ENCODE measurements around the gene CNTNAP3B. TPM values are rescaled to one million over a fixed set of nuclear protein-coding genes. Genes with fewer than 3 reads are reported as not detected.
"Not testable (repeated sequence)": the region's sequence is repeated elsewhere in the genome, so short reads cannot be mapped to it uniquely, and the experiment has no call there.

Gene CNTNAP3B
- polyA plus RNA-seq, 1 experiment, result 6.1 TPM

- H3K27ac ChIP-seq (ENCODE audit: low read depth, low read length); CTCF ChIA-PET; POLR2A ChIA-PET; DNase-seq (ENCODE audit: low read depth, low spot score); H3K9me3 ChIP-seq (ENCODE audit: control insufficient read depth, insufficient read depth, low read length); H3K4me3 ChIP-seq (ENCODE audit: low read depth, low read length); H3K27me3 ChIP-seq (ENCODE audit: control insufficient read depth, insufficient read depth, low read length): not testable (repeated sequence)
Measured at GRCh38 chr9:42053874-42054273, 75.4 kb downstream of the CNTNAP3B start.

GRCh38 chr9:42050701-42051100 is 78.5 kb downstream of the CNTNAP3B start:
- H3K27ac ChIP-seq (ENCODE audit: low read depth, low read length); H3K27me3 ChIP-seq (ENCODE audit: control insufficient read depth, insufficient read depth, low read length); POLR2A ChIA-PET; CTCF ChIA-PET; H3K9me3 ChIP-seq (ENCODE audit: control insufficient read depth, insufficient read depth, low read length); DNase-seq (ENCODE audit: low read depth, low spot score); H3K4me3 ChIP-seq (ENCODE audit: low read depth, low read length): not testable (repeated sequence)

DNA sequence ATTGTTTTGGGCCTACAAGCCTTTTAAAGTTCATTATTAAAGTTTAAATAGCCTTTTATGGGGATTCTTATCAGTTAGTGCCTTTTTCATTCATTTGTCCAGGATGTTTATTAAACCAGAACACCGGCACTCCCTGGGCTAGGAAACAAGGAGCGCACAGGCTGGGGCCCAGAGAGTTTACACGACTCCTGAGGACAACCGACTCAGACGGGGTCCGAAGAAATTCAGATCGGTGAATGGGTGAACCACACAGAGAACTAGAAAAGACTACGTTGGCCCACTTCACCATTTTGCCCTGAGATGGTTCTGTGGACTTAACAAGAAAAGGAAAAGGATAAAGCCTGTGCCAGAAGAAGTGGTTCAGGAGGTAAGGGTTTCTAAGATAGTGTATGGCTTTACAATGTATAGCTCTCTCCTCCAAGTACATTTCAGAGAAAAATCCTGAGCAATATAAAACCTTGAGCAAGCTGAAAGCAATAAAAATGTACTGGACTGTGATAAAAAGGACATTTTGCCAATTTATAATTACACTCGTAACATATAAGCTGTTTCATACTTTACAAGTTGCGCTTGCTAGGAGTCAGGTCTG is 84.7 kb downstream of the CNTNAP3B start:
- DNase-seq (ENCODE audit: low read depth, low spot score); CTCF ChIA-PET; POLR2A ChIA-PET; H3K4me3 ChIP-seq (ENCODE audit: low read depth, low read length); H3K27ac ChIP-seq (ENCODE audit: low read depth, low read length); H3K27me3 ChIP-seq (ENCODE audit: control insufficient read depth, insufficient read depth, low read length); H3K9me3 ChIP-seq (ENCODE audit: control insufficient read depth, insufficient read depth, low read length): not testable (repeated sequence)

- CTCF ChIA-PET; H3K27me3 ChIP-seq (ENCODE audit: control insufficient read depth, insufficient read depth, low read length); H3K4me3 ChIP-seq (ENCODE audit: low read depth, low read length); H3K27ac ChIP-seq (ENCODE audit: low read depth, low read length); POLR2A ChIA-PET; H3K9me3 ChIP-seq (ENCODE audit: control insufficient read depth, insufficient read depth, low read length); DNase-seq (ENCODE audit: low read depth, low spot score): not testable (repeated sequence)
Measured at GRCh38 chr9:42033541-42033940, 95.7 kb downstream of the CNTNAP3B start.

DNA sequence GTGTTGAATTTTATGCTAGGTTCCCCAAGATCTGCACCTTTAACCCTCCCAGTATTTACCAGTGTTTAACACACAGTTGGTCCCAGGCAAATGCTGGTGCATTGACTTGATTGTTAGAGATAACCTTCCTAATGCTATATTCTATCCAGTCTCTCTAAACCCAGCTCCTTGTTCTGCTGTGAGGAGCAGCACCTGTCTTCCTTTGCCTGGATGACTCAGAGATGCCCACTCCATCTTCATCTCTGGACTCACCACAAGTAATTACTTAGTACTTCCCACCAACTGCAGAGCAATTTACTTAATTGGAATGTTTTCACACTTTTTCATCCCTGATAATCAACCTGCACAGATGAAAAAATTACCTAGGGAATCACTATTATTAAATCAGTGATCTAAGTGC is 108.6 kb downstream of the CNTNAP3B start:
- H3K9me3 ChIP-seq (ENCODE audit: control insufficient read depth, insufficient read depth, low read length); DNase-seq (ENCODE audit: low read depth, low spot score); H3K27me3 ChIP-seq (ENCODE audit: control insufficient read depth, insufficient read depth, low read length); POLR2A ChIA-PET; H3K4me3 ChIP-seq (ENCODE audit: low read depth, low read length); H3K27ac ChIP-seq (ENCODE audit: low read depth, low read length); CTCF ChIA-PET: not testable (repeated sequence)

- H3K27me3 ChIP-seq (ENCODE audit: control insufficient read depth, insufficient read depth, low read length); CTCF ChIA-PET; POLR2A ChIA-PET; H3K9me3 ChIP-seq (ENCODE audit: control insufficient read depth, insufficient read depth, low read length); DNase-seq (ENCODE audit: low read depth, low spot score); H3K27ac ChIP-seq (ENCODE audit: low read depth, low read length); H3K4me3 ChIP-seq (ENCODE audit: low read depth, low read length): not testable (repeated sequence)
Measured at GRCh38 chr9:42018220-42018922, 110.9 kb downstream of the CNTNAP3B start.

GRCh38 chr9:42014317-42014716 is 114.9 kb downstream of the CNTNAP3B start:
- DNase-seq (ENCODE audit: low read depth, low spot score); H3K27ac ChIP-seq (ENCODE audit: low read depth, low read length); H3K27me3 ChIP-seq (ENCODE audit: control insufficient read depth, insufficient read depth, low read length); POLR2A ChIA-PET; CTCF ChIA-PET; H3K4me3 ChIP-seq (ENCODE audit: low read depth, low read length); H3K9me3 ChIP-seq (ENCODE audit: control insufficient read depth, insufficient read depth, low read length): not testable (repeated sequence)

DNA sequence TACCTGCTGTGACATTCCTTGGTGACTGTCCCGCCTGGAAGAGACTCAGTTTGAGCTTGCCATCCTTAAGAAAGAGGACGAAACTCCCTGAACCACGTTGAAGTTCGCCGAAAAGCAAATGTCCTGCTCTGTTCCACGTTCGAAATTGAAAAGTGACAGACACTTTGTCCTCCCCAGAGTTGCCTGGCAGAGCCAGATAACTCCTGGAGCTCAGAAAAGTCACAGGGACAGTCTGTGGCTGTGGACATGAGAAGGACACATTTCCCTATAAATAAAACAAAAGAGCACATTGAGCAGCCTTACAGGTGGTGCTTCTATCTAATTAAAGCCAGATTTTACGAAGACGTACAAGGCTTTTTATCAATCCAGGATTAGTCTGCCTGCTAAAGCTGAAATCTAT is 137.6 kb downstream of the CNTNAP3B start:
- CTCF ChIA-PET; DNase-seq (ENCODE audit: low read depth, low spot score); POLR2A ChIA-PET: not testable (repeated sequence)

DNA sequence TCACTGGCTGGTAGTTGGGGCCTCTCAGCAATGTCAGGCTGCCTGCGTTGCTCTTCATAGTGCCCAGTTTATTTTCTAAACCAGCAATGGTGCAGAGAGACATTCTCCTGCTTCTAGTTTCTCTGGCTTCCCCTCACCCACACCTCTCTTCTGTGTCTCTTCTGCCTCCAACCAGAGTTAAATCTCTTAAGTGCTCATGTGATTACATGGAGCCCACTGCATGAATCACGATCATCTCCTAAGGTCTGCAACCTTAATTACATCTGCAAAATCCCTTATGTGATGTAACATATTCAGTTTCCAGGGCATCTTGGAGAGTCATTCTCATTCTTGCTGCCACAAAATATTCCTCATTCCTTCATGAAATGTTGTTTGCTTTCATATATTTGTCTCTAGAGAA is 149.0 kb downstream of the CNTNAP3B start:
- H3K9me3 ChIP-seq (ENCODE audit: control insufficient read depth, insufficient read depth, low read length); DNase-seq (ENCODE audit: low read depth, low spot score); H3K4me3 ChIP-seq (ENCODE audit: low read depth, low read length); H3K27me3 ChIP-seq (ENCODE audit: control insufficient read depth, insufficient read depth, low read length); POLR2A ChIA-PET; CTCF ChIA-PET; H3K27ac ChIP-seq (ENCODE audit: low read depth, low read length): not testable (repeated sequence)

More for the DNA sequence above, 137.6 kb downstream of the CNTNAP3B start:
- not testable (repeated sequence) for H3K9me3 ChIP-seq (ENCODE audit: control insufficient read depth, insufficient read depth, low read length); H3K27ac ChIP-seq (ENCODE audit: low read depth, low read length); H3K4me3 ChIP-seq (ENCODE audit: low read depth, low read length); H3K27me3 ChIP-seq (ENCODE audit: control insufficient read depth, insufficient read depth, low read length)

- DNase-seq (ENCODE audit: low read depth, low spot score); H3K27me3 ChIP-seq (ENCODE audit: control insufficient read depth, insufficient read depth, low read length); CTCF ChIA-PET; H3K9me3 ChIP-seq (ENCODE audit: control insufficient read depth, insufficient read depth, low read length); H3K4me3 ChIP-seq (ENCODE audit: low read depth, low read length); POLR2A ChIA-PET; H3K27ac ChIP-seq (ENCODE audit: low read depth, low read length): not testable (repeated sequence)
Measured at GRCh38 chr9:41977965-41978600, 151.1 kb downstream of the CNTNAP3B start.

GRCh38 chr9:41974906-41975305 is 154.3 kb downstream of the CNTNAP3B start:
- H3K4me3 ChIP-seq (ENCODE audit: low read depth, low read length); H3K9me3 ChIP-seq (ENCODE audit: control insufficient read depth, insufficient read depth, low read length); H3K27me3 ChIP-seq (ENCODE audit: control insufficient read depth, insufficient read depth, low read length); CTCF ChIA-PET; DNase-seq (ENCODE audit: low read depth, low spot score); POLR2A ChIA-PET; H3K27ac ChIP-seq (ENCODE audit: low read depth, low read length): not testable (repeated sequence)

DNA sequence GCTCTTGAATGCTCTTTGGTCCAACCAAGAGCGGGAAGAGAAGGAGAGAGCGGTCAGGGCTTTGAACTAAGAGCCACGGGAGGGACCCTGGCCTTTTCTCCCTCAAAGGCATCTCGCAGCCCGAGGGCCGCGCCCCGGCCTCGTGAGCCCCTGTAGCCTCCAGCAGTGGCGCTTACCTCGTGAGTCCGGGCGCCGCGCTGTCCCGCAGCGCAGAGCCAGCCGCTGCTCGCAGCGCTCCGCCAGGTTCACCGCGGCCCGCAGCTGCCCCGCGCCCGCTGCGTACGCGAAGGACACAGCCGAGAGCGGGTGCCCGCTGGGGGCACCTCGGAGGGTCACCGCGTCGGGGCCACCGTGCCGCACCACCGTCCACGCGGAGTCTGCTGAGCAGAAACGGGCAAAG is 176.2 kb downstream of the CNTNAP3B start:
- H3K9me3 ChIP-seq (ENCODE audit: control insufficient read depth, insufficient read depth, low read length); H3K27ac ChIP-seq (ENCODE audit: low read depth, low read length); CTCF ChIA-PET; H3K27me3 ChIP-seq (ENCODE audit: control insufficient read depth, insufficient read depth, low read length); H3K4me3 ChIP-seq (ENCODE audit: low read depth, low read length); POLR2A ChIA-PET; DNase-seq (ENCODE audit: low read depth, low spot score): not testable (repeated sequence)
